Stimulated activated CD8-positive, alpha-beta memory T cell treated with anti-CD3 and anti-CD28 coated beads, Interleukin-4, amount 100 ng/mL, for 4 hours (primary cell): ENCODE results near the gene PLCB4.

Experiments
- DNase-seq, 2 donors: peaks; one replicate each; pipeline ENCODE4 v3.0.0-alpha.2; 2020; ENCODE audit warnings: low read depth in 2 of 2, low spot score in 1 of 2

PLCB4 gene

GRCh38 chr20:9212735-9213134 is 143.8 kb downstream of the PLCB4 start:
- no peak for DNase-seq

- no peak for DNase-seq
Observed at GRCh38 chr20:9214685-9215084, 145.8 kb downstream of the PLCB4 start.

GRCh38 chr20:9215539-9215938 is 146.7 kb downstream of the PLCB4 start:
- DNase-seq = no peak

GRCh38 chr20:9218531-9218961 is 149.7 kb downstream of the PLCB4 start:
- no peak for DNase-seq

- DNase-seq = no peak
Observed at GRCh38 chr20:9220874-9221547, 152.1 kb downstream of the PLCB4 start.

GRCh38 chr20:9223296-9223695 is 154.4 kb downstream of the PLCB4 start:
- DNase-seq = no peak

GRCh38 chr20:9225879-9226278 is 157.0 kb downstream of the PLCB4 start:
- DNase-seq = no peak

GRCh38 chr20:9227896-9228615 is 159.2 kb downstream of the PLCB4 start:
- no peak for DNase-seq

GRCh38 chr20:9228774-9229450 is 160.0 kb downstream of the PLCB4 start:
- DNase-seq = no peak

- DNase-seq = no peak
Observed at GRCh38 chr20:9230406-9230805, 161.5 kb downstream of the PLCB4 start.

GRCh38 chr20:9233804-9234203 is 164.9 kb downstream of the PLCB4 start:
- no peak for DNase-seq

- no peak for DNase-seq
Observed at GRCh38 chr20:9235518-9235917, 166.6 kb downstream of the PLCB4 start.

- no peak for DNase-seq
Observed at GRCh38 chr20:9236458-9236857, 167.6 kb downstream of the PLCB4 start.

- DNase-seq = no peak
Observed at GRCh38 chr20:9241232-9241692, 172.4 kb downstream of the PLCB4 start.

GRCh38 chr20:9241721-9242427 is 173.0 kb downstream of the PLCB4 start:
- no peak for DNase-seq

GRCh38 chr20:9243986-9244385 is 175.1 kb downstream of the PLCB4 start:
- no peak for DNase-seq

- DNase-seq = no peak
Observed at GRCh38 chr20:9244811-9245210, 175.9 kb downstream of the PLCB4 start.

GRCh38 chr20:9246731-9247130 is 177.8 kb downstream of the PLCB4 start:
- no peak for DNase-seq

GRCh38 chr20:9250511-9250910 is 181.6 kb downstream of the PLCB4 start:
- no peak for DNase-seq

GRCh38 chr20:9253006-9253539 is 184.2 kb downstream of the PLCB4 start:
- DNase-seq = no peak

- no peak for DNase-seq
Observed at GRCh38 chr20:9255171-9255570, 186.3 kb downstream of the PLCB4 start.
